Urothelium cell line (cell line): ENCODE results near the gene GRK5.

ENCODE experiments used
- DNase-seq: peaks from one replicate; pipeline ENCODE4 v3.0.0; 2011; ENCODE audit warnings: low spot score, mixed read lengths
- FAIRE-seq: peaks from 2 replicates; lab custom pipeline; 2011; peaks lifted over from hg19 to GRCh38; lab: Jason Lieb, UNC

The GRK5 gene

GRCh38 chr10:119371704-119372663, 164.6 kb downstream of the GRK5 start:
- FAIRE-seq, result no peak
- DNase-seq, result no peak

DNA sequence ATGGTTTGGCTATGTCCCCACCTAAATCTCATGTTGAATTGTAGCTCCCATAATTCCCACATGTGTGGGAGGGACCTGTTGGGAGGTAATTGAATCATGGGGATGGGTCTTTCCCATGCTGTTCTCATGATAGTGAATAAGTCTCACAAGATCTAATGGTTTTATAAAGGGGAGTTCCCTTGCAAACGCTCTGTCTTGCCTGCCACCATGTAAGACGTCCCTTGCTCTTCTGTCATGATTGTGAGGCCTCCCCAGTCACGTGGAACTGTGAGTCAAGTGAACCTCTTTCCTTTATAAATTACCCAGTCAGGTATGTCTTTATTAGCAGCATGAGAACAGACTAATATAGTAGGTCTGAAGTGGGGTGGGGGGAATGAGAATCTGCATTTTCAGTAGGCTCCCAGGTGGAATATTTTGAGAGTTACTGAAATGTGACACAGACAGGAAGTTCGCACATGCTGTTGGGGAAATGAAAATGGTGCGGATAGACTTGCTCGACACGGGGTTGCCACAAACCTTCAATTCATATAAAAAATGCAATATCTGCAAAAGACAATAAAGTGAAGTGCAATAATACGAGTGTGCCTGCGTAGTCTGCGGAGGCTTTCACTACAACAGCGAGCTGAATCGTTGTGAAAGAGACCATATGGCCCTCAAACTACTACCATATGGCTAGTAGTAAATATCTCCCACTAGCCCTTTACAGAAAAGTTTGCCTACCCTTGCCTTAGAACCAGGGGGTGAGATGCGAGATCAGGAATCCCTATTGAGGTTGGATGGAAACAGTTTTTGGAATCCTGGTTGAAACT, 166.1 kb downstream of the GRK5 start:
- no peak for DNase-seq
- no peak for FAIRE-seq

- DNase-seq (no peak), FAIRE-seq (no peak)
Measured at GRCh38 chr10:119374236-119374635, 166.9 kb downstream of the GRK5 start.

DNA sequence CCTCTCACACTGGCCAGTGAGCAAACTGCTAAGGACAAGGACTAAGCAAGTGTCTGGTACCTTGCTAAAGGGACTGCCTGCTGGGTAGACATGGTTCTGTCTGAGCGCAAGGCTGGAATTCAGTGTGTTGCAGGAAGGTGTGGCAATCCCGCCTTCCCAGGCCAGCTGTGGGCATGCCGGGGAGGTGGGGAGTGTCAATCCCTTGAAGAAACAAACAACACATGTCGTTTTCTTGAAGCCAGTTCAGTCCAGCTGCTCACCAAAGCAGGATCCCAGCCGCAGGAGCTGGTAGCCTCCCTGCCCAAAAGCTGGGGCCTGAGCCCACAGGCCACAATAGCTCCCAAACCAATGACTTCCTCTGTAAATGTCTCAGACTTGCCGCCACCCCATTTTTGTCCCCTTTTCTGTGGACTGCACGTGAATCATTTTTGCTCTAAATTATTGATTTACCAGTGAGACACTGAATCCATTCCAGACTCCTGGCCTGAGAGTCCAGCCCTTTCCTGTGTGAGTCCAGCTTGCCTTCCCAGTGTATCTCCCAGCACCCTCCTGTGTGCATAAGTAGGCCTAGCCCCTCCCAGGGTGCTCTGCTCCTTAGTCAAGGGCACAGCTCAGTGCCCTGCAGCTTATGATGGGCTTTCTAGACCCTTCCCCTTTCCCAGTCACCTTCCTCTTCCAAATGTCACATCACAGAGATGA, 168.4 kb downstream of the GRK5 start:
- no peak for FAIRE-seq

DNA sequence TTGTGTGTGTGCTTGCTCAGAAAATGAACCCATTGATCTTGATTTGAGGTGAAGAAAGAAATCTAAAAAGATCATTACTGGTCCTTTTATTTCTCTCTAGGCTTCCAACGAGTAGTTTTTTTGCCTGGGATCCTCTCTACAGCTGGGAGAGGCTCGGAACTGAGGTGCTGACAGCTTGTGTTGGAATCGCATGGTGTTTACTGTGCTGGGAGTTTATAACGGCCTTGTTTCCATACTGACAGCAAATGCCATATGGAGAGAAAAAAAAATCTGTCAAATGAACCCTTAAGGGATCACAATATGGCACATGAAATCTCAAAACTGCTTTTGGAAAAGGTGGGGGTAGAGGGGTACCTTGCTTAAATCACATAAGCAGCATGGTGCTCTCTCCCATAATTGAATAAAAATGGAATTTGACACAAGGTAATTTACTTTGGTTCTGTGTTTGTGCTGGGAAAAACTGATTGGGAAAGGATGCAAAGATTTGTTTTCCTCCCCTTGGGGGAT, 170.1 kb downstream of the GRK5 start:
- no peak for DNase-seq
- FAIRE-seq, result no peak

More for the DNA sequence above, 168.4 kb downstream of the GRK5 start:
- DNase-seq, result no peak

DNA sequence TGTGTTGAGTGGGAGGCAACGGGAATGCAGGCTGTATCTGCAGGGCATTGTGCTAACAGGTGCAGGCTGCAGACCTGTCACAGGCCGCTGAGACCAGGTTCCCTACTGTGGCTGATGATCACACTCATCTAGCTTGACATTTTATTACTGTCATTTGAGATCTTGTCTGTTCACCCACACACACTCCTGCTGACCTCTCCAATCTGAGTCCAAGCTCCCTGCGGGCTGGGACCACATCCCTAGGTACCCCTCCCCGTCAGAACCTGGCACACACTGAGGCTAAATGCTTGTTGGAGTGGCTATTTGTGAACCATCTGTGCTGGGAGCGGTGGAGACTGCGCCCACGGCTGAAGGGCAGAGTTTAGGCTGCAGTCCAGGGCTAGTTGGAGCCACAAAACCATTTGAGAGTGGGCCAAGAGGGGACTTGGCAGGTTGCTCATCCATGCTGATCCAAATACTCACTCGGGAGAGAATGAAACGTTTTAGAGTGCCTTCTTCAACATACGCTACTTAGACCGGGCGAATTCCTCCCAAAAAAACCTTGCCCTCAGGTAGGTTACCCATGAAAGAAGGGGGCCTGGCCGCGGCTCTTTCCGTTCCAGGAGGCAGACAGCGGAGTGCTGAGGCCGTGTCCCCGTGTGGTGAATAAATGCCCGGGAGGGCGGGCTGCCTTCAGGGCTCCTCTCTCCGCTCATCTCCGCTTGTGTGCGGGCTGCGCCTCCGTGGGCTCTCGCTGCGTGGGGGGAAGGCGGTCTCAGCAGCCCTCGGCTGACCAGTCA, 170.8 kb downstream of the GRK5 start:
- peak; percentile 52 for FAIRE-seq
- no peak for DNase-seq

- FAIRE-seq (no peak), DNase-seq (no peak)
Measured at GRCh38 chr10:119378737-119379067, 171.3 kb downstream of the GRK5 start.

DNA sequence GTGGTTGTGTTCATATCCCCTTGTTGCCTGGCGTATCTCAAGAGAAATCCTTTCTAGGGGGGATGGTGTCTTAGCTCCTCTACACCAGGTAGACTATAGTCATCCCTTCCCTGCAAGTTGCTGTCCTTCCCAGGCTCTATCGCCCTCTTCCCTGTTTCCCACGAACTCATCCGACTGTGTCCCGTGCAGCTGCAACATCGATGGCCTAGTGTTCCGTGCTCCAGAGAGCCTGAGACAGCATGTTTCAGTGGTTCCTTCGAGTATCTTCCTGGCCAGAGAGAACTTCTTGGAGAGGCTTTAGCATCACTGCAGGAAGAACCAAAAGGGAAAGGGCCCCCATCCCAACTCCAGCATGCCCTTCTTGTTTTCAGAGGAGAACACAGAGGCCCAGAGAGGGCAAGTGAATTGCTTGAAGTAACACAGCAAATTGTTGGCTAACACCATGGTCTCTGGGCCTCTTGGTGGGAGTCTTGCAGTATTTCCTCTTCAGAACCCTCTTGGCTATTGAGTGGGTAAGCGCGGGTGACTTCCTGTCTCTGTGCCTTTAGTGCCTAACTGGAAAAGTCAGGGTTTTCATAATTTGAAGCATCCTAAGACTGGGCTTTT, 172.2 kb downstream of the GRK5 start:
- FAIRE-seq, result no peak
- no peak for DNase-seq

DNA sequence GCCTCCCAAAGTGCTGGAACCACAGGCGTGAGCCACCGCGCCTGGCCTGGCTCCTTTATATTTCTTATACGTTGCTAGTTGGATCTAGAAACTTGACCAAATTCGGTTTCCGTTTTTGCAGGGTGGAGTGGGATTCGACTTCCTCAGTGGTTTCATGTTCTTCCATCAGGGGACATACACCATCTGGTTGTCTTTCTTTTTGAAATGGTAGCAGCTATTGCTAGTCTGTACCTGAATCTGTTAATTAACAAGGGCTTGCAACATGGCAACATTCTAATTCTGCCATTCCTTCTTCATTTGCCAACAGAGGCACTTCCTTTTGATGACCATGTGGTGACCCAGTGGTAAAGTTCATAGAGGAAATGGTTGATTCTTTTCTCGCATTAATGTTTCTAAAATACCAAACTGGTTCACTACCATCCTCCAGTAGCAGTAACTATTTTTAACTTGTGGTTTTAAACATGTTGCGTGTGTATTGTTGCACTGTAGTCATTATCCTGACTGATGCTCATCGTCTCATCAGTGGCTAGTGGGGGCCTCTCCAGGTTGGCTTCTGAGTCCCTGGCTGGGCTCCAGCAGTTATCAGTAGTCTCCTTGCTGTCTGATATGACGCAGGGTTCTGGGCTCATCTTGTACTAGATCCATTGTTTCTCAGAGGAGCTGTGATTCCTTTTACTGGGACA, 175.9 kb downstream of the GRK5 start:
- DNase-seq (no peak), FAIRE-seq (no peak)

DNA sequence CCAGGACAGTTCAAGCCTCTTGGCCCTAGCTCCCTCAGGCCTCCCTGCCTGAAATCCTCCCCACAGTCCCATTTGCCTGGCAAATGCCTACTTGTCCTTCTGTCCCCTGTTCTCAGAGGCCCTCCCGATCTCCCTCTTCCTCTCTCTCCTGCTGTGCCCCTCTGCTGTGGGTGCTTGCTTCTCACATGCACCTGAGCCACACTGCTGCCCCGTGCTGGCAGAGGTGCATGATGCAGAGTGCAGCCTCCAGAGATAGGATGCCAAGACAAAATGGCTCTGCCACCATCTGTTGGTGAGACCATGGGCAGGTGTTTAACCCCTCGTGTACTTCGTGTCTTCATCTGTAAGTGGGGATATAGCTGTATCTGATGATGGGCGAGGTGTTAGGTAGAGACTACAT, 176.8 kb downstream of the GRK5 start:
- DNase-seq (no peak), FAIRE-seq (no peak)

DNA sequence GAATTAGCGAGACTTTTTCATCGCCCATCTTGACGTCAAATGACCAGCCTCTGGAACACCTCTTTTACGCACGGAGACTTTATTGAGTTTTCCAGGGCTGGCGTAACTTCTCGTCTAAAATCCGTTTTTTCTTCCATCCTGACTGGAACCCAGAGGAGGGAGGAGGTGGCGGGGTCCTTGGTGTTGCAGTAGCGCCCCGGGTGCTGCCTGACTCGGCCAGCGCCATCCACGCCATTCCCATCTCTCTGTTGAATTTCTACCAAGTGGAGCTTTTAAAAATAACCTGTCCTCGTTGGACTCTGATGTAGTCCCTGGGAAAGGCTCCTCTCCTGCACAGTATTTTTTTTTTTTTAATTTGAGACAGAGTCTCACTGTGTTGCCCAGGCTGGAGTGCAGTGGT, 179.3 kb downstream of the GRK5 start:
- DNase-seq (no peak), FAIRE-seq (no peak)

- DNase-seq (no peak), FAIRE-seq (no peak)
Measured at GRCh38 chr10:119388849-119389345, 181.5 kb downstream of the GRK5 start.

DNA sequence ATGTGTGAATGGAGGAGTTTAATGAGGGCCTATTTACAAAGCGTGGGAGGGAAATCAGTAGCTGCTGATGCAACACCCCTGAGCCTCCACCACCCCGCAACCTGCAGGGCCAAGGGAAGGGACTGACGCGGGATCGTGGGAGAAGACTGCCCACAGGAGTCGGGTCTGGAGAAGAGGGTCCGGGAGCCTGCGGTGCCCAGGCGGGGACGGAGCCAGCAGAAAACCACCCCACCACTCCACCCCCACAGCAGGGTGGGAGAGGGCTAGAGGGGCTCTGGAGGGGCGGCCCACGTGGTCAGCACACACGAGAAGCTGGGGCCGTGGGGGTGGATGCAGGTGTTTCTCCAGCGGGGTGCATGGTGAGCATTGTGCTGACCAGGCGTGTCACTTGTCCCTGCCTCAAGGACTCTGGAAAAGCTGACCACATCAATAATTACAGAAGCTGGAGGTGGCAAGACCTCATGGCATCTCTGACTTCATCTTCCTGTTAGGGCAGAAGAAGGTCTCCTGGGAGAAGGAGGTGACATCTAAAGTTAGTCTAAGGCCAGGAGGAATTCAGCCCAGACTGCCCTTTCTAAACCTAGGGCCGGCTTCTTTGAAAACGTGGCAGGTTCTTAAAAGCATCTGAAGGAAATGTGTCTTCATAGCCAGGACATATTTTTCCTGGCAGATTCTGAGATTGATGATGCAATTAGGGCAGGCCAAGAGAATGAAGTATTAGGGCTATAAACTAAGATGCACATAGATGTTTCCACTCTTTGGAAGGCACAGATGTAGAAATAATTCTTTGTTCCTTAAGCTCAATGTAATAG, 184.3 kb downstream of the GRK5 start:
- no peak for DNase-seq
- no peak for FAIRE-seq

- FAIRE-seq (no peak), DNase-seq (no peak)
Measured at GRCh38 chr10:119393019-119393418, 185.6 kb downstream of the GRK5 start.

DNA sequence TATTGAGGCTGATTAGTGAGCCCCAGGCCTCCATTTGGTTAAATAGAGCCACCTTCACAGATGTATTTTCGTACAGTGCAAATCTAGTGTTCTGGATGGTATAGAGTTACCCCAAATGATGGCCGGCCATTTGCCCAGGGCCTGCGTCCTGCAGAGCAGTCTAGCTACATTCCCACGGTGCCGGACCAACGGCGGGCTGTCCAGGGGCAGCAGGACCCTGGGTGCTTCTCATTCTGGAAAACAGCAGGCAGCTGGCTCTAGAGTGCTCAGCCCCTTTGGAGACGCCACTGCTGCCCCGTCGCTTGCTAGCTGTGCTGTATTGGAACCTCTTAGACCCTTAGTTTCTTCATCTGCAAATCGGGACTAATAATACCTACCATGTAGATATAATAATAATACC, 186.1 kb downstream of the GRK5 start:
- FAIRE-seq (no peak), DNase-seq (no peak)

- DNase-seq, result no peak
- FAIRE-seq, result peak; percentile 61
Measured at GRCh38 chr10:119393845-119394244, 186.5 kb downstream of the GRK5 start.

- FAIRE-seq, result no peak
Measured at GRCh38 chr10:119394657-119395279, 187.4 kb downstream of the GRK5 start.

More at GRCh38 chr10:119394657-119395279, 187.4 kb downstream of the GRK5 start:
- no peak for DNase-seq
